ENCODE data around the gene EN1.

EN1 gene

GRCh38 chr2:118855451-118856279 lies 8.2 kb upstream of the EN1 start:
- peak; percentile 85 for DNase-seq

- DNase-seq = no peak
Observed at GRCh38 chr2:118854507-118855345, 7.3 kb upstream of the EN1 start.

GRCh38 chr2:118853651-118854291 lies 6.3 kb upstream of the EN1 start:
- DNase-seq = no peak

GRCh38 chr2:118853129-118853640 lies 5.7 kb upstream of the EN1 start:
- no peak for DNase-seq

GRCh38 chr2:118852605-118853128 lies 5.2 kb upstream of the EN1 start:
- DNase-seq = no peak

- DNase-seq = no peak
Observed at GRCh38 chr2:118851650-118852049, 4.2 kb upstream of the EN1 start.

DNA sequence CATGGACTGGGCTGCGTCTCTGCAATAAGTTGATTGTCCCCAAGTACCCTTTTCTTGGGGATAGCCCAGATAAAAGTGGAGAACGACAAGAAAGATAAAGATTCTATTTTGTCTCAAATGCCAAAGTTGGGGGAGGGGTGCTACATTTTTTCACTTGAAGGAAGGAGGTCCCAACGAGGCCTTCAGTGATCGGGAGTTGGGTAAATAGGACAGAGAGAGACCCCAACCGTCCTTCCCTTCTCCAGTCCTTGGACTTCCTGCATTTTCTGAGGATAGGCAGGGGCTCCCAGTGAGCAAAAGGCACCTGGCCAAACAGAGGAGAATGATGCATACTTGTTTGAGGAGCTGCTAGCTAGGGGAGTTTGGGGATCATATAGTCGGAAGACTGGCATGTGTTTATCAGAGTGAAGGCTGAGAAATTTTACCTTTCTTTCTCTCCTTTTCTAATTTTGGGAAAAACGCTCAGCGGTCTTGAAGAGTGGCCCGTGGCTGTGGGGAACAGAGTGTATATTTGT lies 3.5 kb upstream of the EN1 start:
- no peak for DNase-seq

GRCh38 chr2:118850168-118850900 lies 2.9 kb upstream of the EN1 start:
- DNase-seq = no peak

GRCh38 chr2:118849226-118850167 lies 2.0 kb upstream of the EN1 start:
- no peak for DNase-seq

DNA sequence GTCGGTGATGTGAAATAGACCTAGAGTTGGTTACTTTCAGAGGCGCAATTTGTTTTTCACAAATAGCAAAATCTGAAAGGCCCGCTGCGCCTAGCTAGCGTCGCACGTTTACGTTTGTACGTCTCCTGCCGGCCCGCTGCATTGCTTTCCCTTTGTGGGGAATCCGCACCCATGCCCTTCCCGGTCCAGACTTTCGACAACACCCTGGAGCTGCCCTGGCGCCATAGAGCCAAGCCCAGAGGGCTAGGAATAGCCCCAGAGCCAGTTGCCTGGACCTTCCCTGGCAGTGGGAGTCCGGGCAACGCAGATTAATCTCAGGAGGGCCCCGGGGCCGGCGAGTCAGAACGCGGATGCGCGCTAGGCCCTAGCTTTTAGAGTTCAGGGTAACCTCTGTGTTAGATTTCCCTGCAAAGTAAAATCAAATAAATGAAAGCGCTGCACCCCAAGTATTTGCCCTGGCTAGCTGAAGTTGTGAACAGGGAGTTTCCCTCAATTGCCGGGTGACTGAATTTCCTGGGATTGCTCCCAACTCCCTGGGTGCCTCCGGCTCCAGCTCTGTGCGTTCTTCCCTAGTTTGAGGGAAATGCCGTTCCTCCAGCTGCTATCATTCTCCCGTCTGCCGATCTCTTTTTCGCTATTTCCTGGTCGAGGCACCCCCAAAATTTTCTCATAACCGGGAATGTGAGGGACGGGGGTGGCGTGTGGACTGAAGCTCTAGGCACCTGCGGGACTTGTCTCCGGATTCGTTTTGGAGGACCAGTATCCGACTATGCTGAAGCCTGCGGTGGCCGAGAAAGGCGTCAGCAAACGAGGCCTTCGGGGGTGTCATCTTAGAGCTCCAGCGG lies 1.2 kb upstream of the EN1 start:
- DNase-seq = no peak

GRCh38 chr2:118847762-118848172 lies 319 bp upstream of the EN1 start:
- peak; percentile 38 for DNase-seq

GRCh38 chr2:118846442-118846952 lies 951 bp downstream of the EN1 start:
- DNase-seq = no peak

DNA sequence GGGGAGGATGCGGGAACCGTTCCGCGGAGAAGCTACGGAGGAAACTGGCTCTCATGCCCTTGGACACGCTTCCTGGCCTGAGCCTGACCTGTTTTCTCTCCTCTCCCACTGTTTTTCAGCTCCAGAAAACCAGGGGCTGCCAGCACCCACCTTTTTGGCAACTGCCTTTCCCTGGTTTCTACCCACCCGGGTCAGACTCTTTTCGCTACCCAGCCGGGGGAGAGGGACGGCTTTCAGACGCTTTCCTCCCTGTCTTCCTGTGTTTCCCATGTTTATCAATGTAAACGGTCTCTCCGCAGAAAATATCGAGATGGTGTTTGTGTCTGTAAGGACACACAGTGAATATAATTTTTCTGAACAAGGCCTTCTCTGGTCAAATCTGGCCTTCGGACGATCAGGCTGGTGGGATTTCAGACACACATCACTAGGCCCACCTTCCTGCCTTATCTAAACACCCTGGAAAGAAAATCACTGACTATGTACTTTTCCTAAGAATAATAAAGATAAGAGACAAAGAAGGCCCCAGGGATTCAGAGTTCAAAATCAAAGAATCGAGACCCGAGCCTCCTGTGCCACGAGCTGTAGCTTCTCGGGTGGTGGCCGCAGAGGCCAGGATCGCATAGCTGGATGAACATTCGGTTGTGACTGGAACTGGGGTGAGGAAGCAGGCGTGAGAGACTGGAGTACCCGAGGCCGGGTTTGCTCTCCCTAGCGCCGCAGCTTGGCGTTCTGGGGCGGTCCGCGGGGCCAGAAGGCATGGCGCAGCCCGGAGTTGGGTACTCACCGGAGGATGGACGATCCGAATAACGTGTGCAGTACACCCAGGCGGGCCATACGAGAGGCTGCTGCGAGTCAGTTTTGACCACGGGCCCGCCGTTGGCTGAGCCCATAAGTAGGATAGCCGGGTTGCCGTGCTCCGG lies 1.7 kb downstream of the EN1 start:
- no peak for DNase-seq

DNA sequence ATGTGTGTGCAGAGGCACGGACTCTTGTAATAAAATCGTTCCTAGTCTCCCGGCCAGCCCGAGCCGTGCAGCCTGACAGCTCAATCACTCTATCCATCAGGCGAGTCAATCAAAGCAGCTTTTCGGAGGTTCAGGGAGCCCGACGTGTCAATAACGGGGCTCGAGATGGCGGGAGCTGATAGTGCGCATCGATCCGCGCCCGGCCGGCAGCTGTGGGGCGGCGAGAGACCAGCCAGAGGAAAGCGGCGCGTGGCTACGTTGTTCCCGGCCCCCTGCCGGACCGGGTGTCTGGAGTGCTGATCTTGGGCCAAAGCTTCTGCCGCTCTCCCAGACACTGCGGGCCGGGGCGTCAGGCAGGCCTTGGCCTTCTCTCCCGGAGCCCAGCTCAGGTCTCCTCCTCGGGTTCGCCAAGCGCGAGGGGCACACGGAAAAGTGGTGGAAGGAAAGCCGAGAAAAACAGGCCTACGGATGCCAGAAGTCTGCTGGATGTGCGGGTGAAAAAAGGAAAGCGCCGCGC lies 2.4 kb downstream of the EN1 start:
- no peak for DNase-seq

- no peak for DNase-seq
Observed at GRCh38 chr2:118844261-118845004, 3.0 kb downstream of the EN1 start.

DNA sequence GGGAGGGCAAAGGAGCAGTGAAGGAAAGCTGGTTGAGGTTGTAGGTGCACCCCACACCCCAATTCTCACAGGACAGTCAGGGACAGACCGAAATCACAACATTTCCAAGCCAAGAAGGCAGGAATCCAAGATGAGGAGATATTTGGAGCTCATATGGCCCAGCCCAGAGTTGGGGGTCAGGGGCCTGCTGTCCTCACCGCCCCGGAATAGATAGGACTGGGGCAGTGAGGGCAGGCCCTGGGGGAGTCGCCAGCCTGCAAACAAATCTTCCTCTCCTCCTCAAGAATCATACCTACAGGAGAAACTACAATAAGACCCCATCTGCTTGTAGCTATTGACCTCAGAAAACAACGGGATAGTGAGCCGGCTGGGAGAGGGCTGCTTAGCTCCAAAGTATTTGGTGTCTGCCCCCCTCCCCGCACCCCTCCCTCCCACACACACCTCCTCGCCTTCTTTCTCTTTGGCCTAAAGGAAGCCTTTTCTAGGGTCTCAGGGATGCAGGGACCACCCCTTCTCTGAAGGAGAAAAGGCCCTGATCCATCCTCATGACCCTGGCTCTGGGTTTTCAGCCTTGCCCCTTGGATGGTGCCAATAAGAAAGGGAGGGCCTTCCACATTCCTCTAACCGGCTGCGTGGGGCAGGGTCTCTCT lies 3.8 kb downstream of the EN1 start:
- DNase-seq = no peak
